MM.1S (cell line): ENCODE measurements around the gene LTN1.

ENCODE experiments used
- DNase-seq: peaks from one replicate; pipeline ENCODE4 v3.0.0-alpha.2; 2015
- H2AFZ ChIP-seq: fragments of 300-600 bp; sonication (generic); 2 replicates; pipeline ENCODE4 v1.6.0; 2016; ENCODE audit warnings: antibody characterized with exemption, low read length
- H3F3A ChIP-seq: fragments of 300-600 bp; sonication (generic); 2 replicates; pipeline ENCODE4 v1.6.1; 2016; ENCODE audit warnings: mild to moderate bottlenecking, antibody characterized with exemption, low read length, moderate library complexity, mixed read lengths; ENCODE audit not compliant: insufficient read depth
- H3K27ac ChIP-seq: fragments of 300-600 bp; sonication (generic); 2 replicates; pipeline ENCODE4 v1.5.1; 2016; ENCODE audit warnings: mild to moderate bottlenecking, low read length
- H3K27me3 ChIP-seq: fragments of 300-600 bp; sonication (generic); replicated peaks from 2 replicates; pipeline ENCODE4 v1.6.0; 2016; ENCODE audit warnings: low read length; ENCODE audit not compliant: insufficient read depth
- H3K36me3 ChIP-seq: fragments of 300-600 bp; sonication (generic); replicated peaks from 2 replicates; pipeline ENCODE4 v1.6.1; 2016; ENCODE audit warnings: mild to moderate bottlenecking, low read length, mixed read lengths; ENCODE audit not compliant: insufficient read depth
- H3K4me1 ChIP-seq: fragments of 300-600 bp; sonication (generic); 2 replicates; pipeline ENCODE4 v1.6.1; 2016; ENCODE audit warnings: low read length, mixed read lengths
- H3K4me2 ChIP-seq: fragments of 300-600 bp; sonication (generic); 2 replicates; pipeline ENCODE4 v1.6.0; 2016; ENCODE audit warnings: low read depth, low read length
- H3K4me3 ChIP-seq: fragments of 300-600 bp; sonication (generic); 2 replicates; pipeline ENCODE4 v1.5.1; 2016; ENCODE audit warnings: low read length, mixed read lengths
- H3K79me2 ChIP-seq: fragments of 300-600 bp; sonication (generic); 2 replicates; pipeline ENCODE4 v1.6.1; 2016; ENCODE audit warnings: mixed run types, low read length, mixed read lengths
- H3K9ac ChIP-seq: fragments of 300-600 bp; sonication (generic); 2 replicates; pipeline ENCODE4 v1.6.1; 2016; ENCODE audit warnings: low read length, mixed read lengths
- H3K9me2 ChIP-seq: fragments of 300-600 bp; sonication (generic); replicated peaks from 2 replicates; pipeline ENCODE4 v1.6.1; 2016; ENCODE audit warnings: mild to moderate bottlenecking, low read length, mixed read lengths; ENCODE audit not compliant: insufficient read depth
- H3K9me3 ChIP-seq: fragments of 300-600 bp; sonication (generic); replicated peaks from 2 replicates; pipeline ENCODE4 v1.6.1; 2016; ENCODE audit warnings: mild to moderate bottlenecking, low read length, mixed read lengths; ENCODE audit not compliant: insufficient read depth
- H4K20me1 ChIP-seq: fragments of 300-600 bp; sonication (generic); 2 replicates; pipeline ENCODE4 v1.6.1; 2016; ENCODE audit warnings: mild to moderate bottlenecking, low read length, moderate library complexity, mixed read lengths; ENCODE audit not compliant: insufficient read depth
- CTCF ChIP-seq: fragments of 300-600 bp; sonication (generic); IDR thresholded peaks from 2 replicates; pipeline ENCODE4 v1.5.1; 2016; ENCODE audit warnings: antibody characterized with exemption, low read length, mixed read lengths
- EZH2 ChIP-seq: fragments of 300-600 bp; sonication (generic); optimal IDR thresholded peaks from 2 replicates; pipeline ENCODE3; 2017; ENCODE audit warnings: low read depth, mild to moderate bottlenecking, antibody characterized with exemption, low read length, mixed read lengths
- EZH2phosphoT487 ChIP-seq: fragments of 300-600 bp; sonication (generic); IDR thresholded peaks from 2 replicates; pipeline ENCODE4 v1.6.1; 2018; ENCODE audit warnings: antibody characterized with exemption, low read length

LTN1 gene

GRCh38 chr21:28903448-28903847 is 89.2 kb downstream of the LTN1 start:
- no peak overlapping the region for H3K4me3 ChIP-seq
- no peak overlapping the region for H2AFZ ChIP-seq
- H3F3A ChIP-seq = peaks cover 10% of the 10 kb centered on the region
- no peaks in the 10 kb centered on the region for H4K20me1 ChIP-seq
- no peak overlapping the region for H3K9ac ChIP-seq
- H3K27ac ChIP-seq = no peak overlapping the region
- peaks cover 4% of the 10 kb centered on the region; the same call in 1 of the 2 replicates for H3K4me1 ChIP-seq
- no peaks in the 10 kb centered on the region for H3K79me2 ChIP-seq
- H3K9me2 ChIP-seq = no peaks in the 10 kb centered on the region
- TF ChIP-seq CTCF (no peak), EZH2phosphoT487 (no peak), EZH2 (no peak)
- no peak overlapping the region for H3K4me2 ChIP-seq
- H3K27me3 ChIP-seq = no peaks in the 10 kb centered on the region
- no peaks in the 10 kb centered on the region for H3K36me3 ChIP-seq
- DNase-seq = no peak
- H3K9me3 ChIP-seq = no peaks in the 10 kb centered on the region

- peaks cover 4% of the 10 kb centered on the region; the same call in 1 of the 2 replicates for H3K4me1 ChIP-seq
- DNase-seq = no peak
- H3K27ac ChIP-seq = no peak overlapping the region
- no peaks in the 10 kb centered on the region for H3K36me3 ChIP-seq
- no peaks in the 10 kb centered on the region for H3K9me3 ChIP-seq
- H4K20me1 ChIP-seq = no peaks in the 10 kb centered on the region
- H3K4me3 ChIP-seq = no peak overlapping the region
- H3F3A ChIP-seq = peaks cover 10% of the 10 kb centered on the region
- H3K27me3 ChIP-seq = no peaks in the 10 kb centered on the region
- no peaks in the 10 kb centered on the region for H3K79me2 ChIP-seq
- no peak overlapping the region for H2AFZ ChIP-seq
- H3K9me2 ChIP-seq = no peaks in the 10 kb centered on the region
- TF ChIP-seq EZH2 = no peak
- no peak for TF ChIP-seq EZH2phosphoT487
- TF ChIP-seq CTCF = no peak
- no peak overlapping the region for H3K9ac ChIP-seq
- peak overlapping the region; percentile 18; the same call in 1 of the 2 replicates for H3K4me2 ChIP-seq
Measured at GRCh38 chr21:28900481-28900880, 92.2 kb downstream of the LTN1 start.

GRCh38 chr21:28899744-28900143 is 92.9 kb downstream of the LTN1 start:
- DNase-seq = peak; percentile 24
- Histone ChIP-seq H3K27ac (peak overlapping the region; percentile 58; the same call in 1 of the 2 replicates), H3F3A (peaks cover 10% of the 10 kb centered on the region), H3K4me1 (peaks cover 4% of the 10 kb centered on the region; the same call in 1 of the 2 replicates), H3K27me3 (no peaks in the 10 kb centered on the region), H4K20me1 (no peaks in the 10 kb centered on the region), H3K9me2 (no peaks in the 10 kb centered on the region), H3K9me3 (no peaks in the 10 kb centered on the region), H3K36me3 (no peaks in the 10 kb centered on the region), H2AFZ (peak overlapping the region; percentile 79), H3K9ac (peak overlapping the region; percentile 32; the same call in 1 of the 2 replicates), H3K79me2 (no peaks in the 10 kb centered on the region), H3K4me2 (peak overlapping the region; percentile 69), H3K4me3 (peak overlapping the region; percentile 48)
- TF ChIP-seq EZH2phosphoT487 (no peak), CTCF (no peak), EZH2 (no peak)
